A172 (cell line): ENCODE data around the gene C19orf67. TPM values are rescaled to one million over a fixed set of nuclear protein-coding genes. Genes with fewer than 3 reads are reported as not detected.

Experiments
- total RNA-seq: library from RNA; depleted of rRNA; stranded (reverse); fragments of >200 nt; shearing (Covaris generic); gene quantifications from 2 replicates; pipeline ENCODE4 v1.2.3, GENCODE V29; 2014; rRNA removed

Gene C19orf67
- total RNA-seq, 1 experiment from 2014 or later = not detected

Other genes with a start within 250 kb of the C19orf67 start
- not detected in 2 replicates for gene NANOS3, start 208.6 kb downstream of the C19orf67 start, total RNA-seq
- gene BRME1, start 179.7 kb downstream of the C19orf67 start, total RNA-seq = 0.48 and 3.0 TPM in 2 replicates
- gene CC2D1A, start 179.6 kb downstream of the C19orf67 start, total RNA-seq = 29.7 and 30.8 TPM in 2 replicates
- 1.1 and 2.7 TPM in 2 replicates for gene PODNL1, start 147.4 kb downstream of the C19orf67 start, total RNA-seq
- 41.3 and 41.6 TPM in 2 replicates for gene DCAF15, start 133.3 kb downstream of the C19orf67 start, total RNA-seq
- gene RFX1, start 79.5 kb downstream of the C19orf67 start, total RNA-seq = 1.7 and 2.2 TPM in 2 replicates
- gene RLN3, start 57.6 kb downstream of the C19orf67 start, total RNA-seq = not detected in 2 replicates
- 11.9 and 14.0 TPM in 2 replicates for gene IL27RA, start 54.0 kb downstream of the C19orf67 start, total RNA-seq
- gene PALM3, start 23.7 kb downstream of the C19orf67 start, total RNA-seq = 3.0 and 6.2 TPM in 2 replicates
- 0.43 and 2.5 TPM in 2 replicates for gene MISP3, start 13.0 kb downstream of the C19orf67 start, total RNA-seq
- 25.2 and 36.0 TPM in 2 replicates for gene SAMD1, start 5.0 kb upstream of the C19orf67 start, total RNA-seq
- gene PRKACA, start 32.0 kb upstream of the C19orf67 start, total RNA-seq = 43.1 and 72.6 TPM in 2 replicates
- 54.9 and 78.9 TPM in 2 replicates for gene ASF1B, start 50.8 kb upstream of the C19orf67 start, total RNA-seq
- 5.1 and 7.6 TPM in 2 replicates for gene ADGRL1, start 120.4 kb upstream of the C19orf67 start, total RNA-seq